Measurements from ENCODE around the gene MINDY3. TPM values are rescaled to one million over a fixed set of nuclear protein-coding genes. Genes with fewer than 3 reads are reported as not detected.

The MINDY3 gene
- total RNA-seq, 1 donor from 2014 or later: 15.5 TPM

GRCh38 chr10:15741581-15741980 lies 118.7 kb downstream of the MINDY3 start:
- no peak overlapping the region for H3K4me3 ChIP-seq (ENCODE audit: low read depth, low read length)
- no peak for TF ChIP-seq CTCF (conservative IDR thresholded peaks at IDR 0.05; ENCODE audit: low read depth, low read length)
- DNase-seq (ENCODE audit: low read depth): no peak

GRCh38 chr10:15740261-15740660 lies 120.0 kb downstream of the MINDY3 start:
- no peak for DNase-seq (ENCODE audit: low read depth)
- no peak for TF ChIP-seq CTCF (conservative IDR thresholded peaks at IDR 0.05; ENCODE audit: low read depth, low read length)
- no peak overlapping the region for H3K4me3 ChIP-seq (ENCODE audit: low read depth, low read length)

GRCh38 chr10:15739254-15739970 lies 120.9 kb downstream of the MINDY3 start:
- no peak overlapping the region for H3K4me3 ChIP-seq (ENCODE audit: low read depth, low read length)
- no peak for DNase-seq (ENCODE audit: low read depth)
- TF ChIP-seq CTCF (conservative IDR thresholded peaks at IDR 0.05; ENCODE audit: low read depth, low read length): no peak

GRCh38 chr10:15738270-15738925 lies 121.9 kb downstream of the MINDY3 start:
- no peak for DNase-seq (ENCODE audit: low read depth)
- no peak overlapping the region for H3K4me3 ChIP-seq (ENCODE audit: low read depth, low read length)
- TF ChIP-seq CTCF (conservative IDR thresholded peaks at IDR 0.05; ENCODE audit: low read depth, low read length): no peak

- no peak for DNase-seq (ENCODE audit: low read depth)
- no peak overlapping the region for H3K4me3 ChIP-seq (ENCODE audit: low read depth, low read length)
- no peak for TF ChIP-seq CTCF (conservative IDR thresholded peaks at IDR 0.05; ENCODE audit: low read depth, low read length)
Observed at GRCh38 chr10:15737656-15738055, 122.7 kb downstream of the MINDY3 start.

GRCh38 chr10:15735763-15736162 lies 124.5 kb downstream of the MINDY3 start:
- no peak for DNase-seq (ENCODE audit: low read depth)
- no peak for TF ChIP-seq CTCF (conservative IDR thresholded peaks at IDR 0.05; ENCODE audit: low read depth, low read length)
- H3K4me3 ChIP-seq (ENCODE audit: low read depth, low read length): no peak overlapping the region

GRCh38 chr10:15730341-15730740 lies 130.0 kb downstream of the MINDY3 start:
- TF ChIP-seq CTCF (conservative IDR thresholded peaks at IDR 0.05; ENCODE audit: low read depth, low read length): no peak
- DNase-seq (ENCODE audit: low read depth): no peak
- H3K4me3 ChIP-seq (ENCODE audit: low read depth, low read length): no peak overlapping the region

Data from epithelial cell of proximal tubule (primary cell).